Vagina (tissue), 2 donors: ENCODE data around the gene FAAH.
"Not testable (repeated sequence)": the region's sequence is repeated elsewhere in the genome, so short reads cannot be mapped to it uniquely, and the experiment has no call there.

Source experiments
- POLR2A ChIP-seq, 2 donors: fragments of 450-650 bp; IDR thresholded peaks; one replicate each; pipeline ENCODE4 v1.6.1; 2017; ENCODE audit warnings: antibody characterized with exemption in 2 of 2, mild to moderate bottlenecking in 2 of 2, moderate library complexity in 2 of 2
- POLR2AphosphoS5 ChIP-seq, 2 donors: sonication (generic); formaldehyde crosslinking; IDR thresholded peaks; one replicate each; pipeline ENCODE4 v1.9.0; 2017; ENCODE audit warnings: antibody characterized with exemption in 2 of 2, mild to moderate bottlenecking in 2 of 2, low read depth in 1 of 2; ENCODE audit not compliant: insufficient read depth in 1 of 2
- TF ChIP-seq, protein P1 (sequence below), 3 experiments: fragments of 450-650 bp in 2 of 3; fragments of 200-600 bp in 1 of 3; sonication (generic) in 1 of 3; IDR thresholded peaks; one replicate each; pipeline ENCODE4 v1.5.1; 2017 to 2019; ENCODE audit warnings: antibody characterized with exemption in 3 of 3, mild to moderate bottlenecking in 2 of 3, moderate library complexity in 2 of 3

DNA sequence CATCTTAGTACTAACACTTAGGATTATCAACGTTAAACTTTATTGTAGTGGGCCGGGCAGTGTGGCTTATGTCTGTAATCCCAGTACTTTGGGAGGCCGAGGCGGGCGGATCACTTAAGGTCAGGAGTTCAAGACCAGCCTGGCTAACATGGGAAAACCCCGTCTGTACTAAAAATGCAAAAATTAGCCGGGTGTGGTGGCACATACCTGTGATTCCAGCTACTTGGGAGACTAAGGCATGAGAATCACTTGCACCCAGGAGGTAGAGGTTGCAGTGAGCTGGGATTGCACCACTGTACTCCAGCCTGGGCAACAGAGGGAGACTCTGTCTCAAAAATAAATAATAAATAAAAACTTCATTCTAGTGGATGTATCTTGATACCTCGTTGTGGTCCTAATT is 28.3 kb upstream of the FAAH start:
- TF ChIP-seq, protein P1, sequence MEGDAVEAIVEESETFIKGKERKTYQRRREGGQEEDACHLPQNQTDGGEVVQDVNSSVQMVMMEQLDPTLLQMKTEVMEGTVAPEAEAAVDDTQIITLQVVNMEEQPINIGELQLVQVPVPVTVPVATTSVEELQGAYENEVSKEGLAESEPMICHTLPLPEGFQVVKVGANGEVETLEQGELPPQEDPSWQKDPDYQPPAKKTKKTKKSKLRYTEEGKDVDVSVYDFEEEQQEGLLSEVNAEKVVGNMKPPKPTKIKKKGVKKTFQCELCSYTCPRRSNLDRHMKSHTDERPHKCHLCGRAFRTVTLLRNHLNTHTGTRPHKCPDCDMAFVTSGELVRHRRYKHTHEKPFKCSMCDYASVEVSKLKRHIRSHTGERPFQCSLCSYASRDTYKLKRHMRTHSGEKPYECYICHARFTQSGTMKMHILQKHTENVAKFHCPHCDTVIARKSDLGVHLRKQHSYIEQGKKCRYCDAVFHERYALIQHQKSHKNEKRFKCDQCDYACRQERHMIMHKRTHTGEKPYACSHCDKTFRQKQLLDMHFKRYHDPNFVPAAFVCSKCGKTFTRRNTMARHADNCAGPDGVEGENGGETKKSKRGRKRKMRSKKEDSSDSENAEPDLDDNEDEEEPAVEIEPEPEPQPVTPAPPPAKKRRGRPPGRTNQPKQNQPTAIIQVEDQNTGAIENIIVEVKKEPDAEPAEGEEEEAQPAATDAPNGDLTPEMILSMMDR (IDR thresholded peaks at IDR 0.05) = not testable (repeated sequence)
- not testable (repeated sequence) for TF ChIP-seq POLR2A (IDR thresholded peaks at IDR 0.05); POLR2AphosphoS5 (IDR thresholded peaks at IDR 0.05; ENCODE audit: insufficient read depth in 1 of 2, low read depth in 1 of 2)
